Stimulated activated CD8-positive, alpha-beta memory T cell treated with anti-CD3 and anti-CD28 coated beads, Interleukin-12 subunit alpha, Interleukin-12 subunit beta, amount 100 ng/mL, for 4 hours (primary cell): ENCODE results near the gene AKAP17A.
"Not testable (repeated sequence)": the region's sequence is repeated elsewhere in the genome, so short reads cannot be mapped to it uniquely, and the experiment has no call there.

Experiments used
- DNase-seq: peaks from one replicate; pipeline ENCODE4 v3.0.0-alpha.2; 2020; ENCODE audit warnings: low read depth

The AKAP17A gene

DNA sequence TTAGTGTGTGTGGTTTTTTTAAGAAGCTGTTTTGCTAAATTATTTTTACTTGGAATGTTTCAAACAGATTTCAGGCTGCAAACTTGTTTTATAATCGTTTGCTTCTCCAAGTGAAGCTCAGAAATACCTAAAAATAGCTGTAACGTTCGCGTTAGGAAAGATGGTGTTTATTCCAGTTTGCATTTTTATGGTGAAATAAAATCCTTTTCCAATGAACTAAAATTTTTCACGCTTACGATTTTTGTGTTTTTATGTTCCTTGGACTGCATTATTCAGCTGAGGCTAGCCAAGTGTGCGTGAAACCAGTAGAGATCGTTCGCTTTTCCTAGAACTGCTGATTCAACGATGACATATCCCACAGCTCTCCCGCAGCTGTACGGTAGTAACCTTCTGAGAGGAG lies 10.9 kb downstream of the AKAP17A start:
- no peak for DNase-seq

GRCh38 chrX:1606496-1606895 lies 15.1 kb downstream of the AKAP17A start:
- DNase-seq: no peak

GRCh38 chrX:1609311-1609710 lies 17.9 kb downstream of the AKAP17A start:
- DNase-seq: no peak

- no peak for DNase-seq
Measured at GRCh38 chrX:1609762-1610161, 18.4 kb downstream of the AKAP17A start.

DNA sequence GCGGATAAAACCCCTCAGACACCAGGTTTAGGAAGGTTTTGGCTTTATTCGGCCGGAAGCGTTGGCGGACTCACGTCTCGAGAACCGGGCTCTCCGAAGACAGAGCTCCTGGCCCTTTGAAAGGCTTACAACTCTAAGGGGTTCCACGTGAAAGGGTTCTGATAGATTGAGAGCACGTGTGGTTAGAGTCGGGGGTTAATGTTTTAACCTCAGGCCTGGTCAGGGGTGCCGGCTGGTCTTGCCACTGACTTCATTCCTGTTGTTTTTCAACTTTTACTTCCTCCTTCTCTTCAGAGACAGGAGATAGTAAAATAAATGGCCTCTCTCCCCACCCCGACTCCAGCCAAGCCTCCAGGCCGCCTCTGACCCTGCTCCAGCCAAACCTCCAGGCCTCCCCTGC lies 18.8 kb downstream of the AKAP17A start:
- no peak for DNase-seq

- no peak for DNase-seq
Measured at GRCh38 chrX:1610736-1611135, 19.3 kb downstream of the AKAP17A start.

DNA sequence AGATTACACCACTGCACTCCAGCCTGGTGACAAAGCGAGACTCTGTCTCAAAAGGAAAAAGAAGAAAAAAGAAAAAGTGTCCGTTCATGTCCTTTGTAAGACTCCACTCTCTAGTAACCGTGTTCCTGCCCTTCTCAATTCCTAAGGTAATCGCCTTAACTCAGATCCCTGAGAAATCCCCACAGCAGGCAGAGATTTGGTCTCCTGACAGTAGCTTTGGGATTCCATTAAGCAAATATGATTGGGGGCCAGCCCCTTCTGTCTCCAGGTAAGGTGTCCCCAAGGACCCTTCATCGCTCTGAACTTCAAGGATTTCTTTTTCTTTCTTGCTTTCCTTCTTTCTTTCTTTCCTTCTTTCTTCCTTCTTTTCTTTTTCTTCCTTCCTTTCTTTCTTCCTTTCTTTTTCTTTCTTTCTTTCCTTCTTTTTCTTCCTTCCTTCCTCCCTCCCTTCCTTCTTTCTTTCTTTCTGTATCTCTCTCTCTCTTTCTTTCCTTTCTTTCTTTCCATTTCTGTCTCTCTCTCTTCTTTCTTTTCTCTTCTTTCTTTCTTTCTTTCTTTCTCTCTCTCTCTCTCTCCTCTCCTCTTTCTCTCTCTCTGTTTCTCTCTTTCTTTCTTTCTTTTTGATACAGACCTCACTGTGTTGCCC lies 21.4 kb downstream of the AKAP17A start:
- DNase-seq: no peak

DNA sequence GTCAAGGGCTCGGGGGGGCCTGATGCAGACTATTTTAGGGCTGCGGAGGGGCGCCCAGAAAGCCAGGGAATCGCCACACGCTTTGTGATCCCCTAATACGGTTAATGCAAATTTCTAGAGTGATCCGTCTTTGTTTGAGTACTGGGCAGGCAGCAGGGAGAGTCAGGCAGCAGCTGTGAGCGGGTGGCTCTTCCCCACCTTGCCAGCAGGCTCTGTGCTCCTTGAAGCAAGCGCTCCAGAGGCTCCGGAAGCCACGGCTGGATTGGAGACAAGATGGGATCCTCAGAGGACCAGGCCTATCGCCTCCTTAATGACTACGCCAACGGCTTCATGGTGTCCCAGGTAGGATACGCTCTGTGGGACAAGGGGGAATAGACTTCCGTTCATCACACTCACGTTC lies 23.5 kb downstream of the AKAP17A start, which contains the start of gene ASMT:
ASMT (plus strand) TSS at position 133 of the 400 bp plus-strand sequence; CDS start at position 274, 141 bp downstream.
- DNase-seq: no peak

- DNase-seq: no peak
Measured at GRCh38 chrX:1618689-1619088, 27.3 kb downstream of the AKAP17A start.

DNA sequence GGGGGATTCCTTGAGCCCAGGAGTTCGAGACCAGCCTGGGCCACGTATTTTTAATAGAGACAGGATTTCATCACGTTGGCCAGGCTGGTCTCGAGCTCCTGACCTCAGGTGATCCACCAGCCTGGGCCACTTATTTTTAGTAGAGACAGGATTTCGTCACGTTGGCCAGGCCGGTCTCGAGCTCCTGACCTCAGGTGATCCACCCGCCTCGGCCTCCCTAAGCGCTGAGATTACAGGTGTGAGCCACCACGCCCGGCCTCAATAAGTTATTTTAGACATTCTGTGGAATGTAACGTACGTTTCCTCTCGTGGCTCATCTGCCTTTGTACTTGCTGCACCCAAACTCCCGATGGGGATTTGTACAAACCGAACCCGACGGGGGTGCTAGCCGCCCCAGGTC lies 32.3 kb downstream of the AKAP17A start:
- DNase-seq: no peak

DNA sequence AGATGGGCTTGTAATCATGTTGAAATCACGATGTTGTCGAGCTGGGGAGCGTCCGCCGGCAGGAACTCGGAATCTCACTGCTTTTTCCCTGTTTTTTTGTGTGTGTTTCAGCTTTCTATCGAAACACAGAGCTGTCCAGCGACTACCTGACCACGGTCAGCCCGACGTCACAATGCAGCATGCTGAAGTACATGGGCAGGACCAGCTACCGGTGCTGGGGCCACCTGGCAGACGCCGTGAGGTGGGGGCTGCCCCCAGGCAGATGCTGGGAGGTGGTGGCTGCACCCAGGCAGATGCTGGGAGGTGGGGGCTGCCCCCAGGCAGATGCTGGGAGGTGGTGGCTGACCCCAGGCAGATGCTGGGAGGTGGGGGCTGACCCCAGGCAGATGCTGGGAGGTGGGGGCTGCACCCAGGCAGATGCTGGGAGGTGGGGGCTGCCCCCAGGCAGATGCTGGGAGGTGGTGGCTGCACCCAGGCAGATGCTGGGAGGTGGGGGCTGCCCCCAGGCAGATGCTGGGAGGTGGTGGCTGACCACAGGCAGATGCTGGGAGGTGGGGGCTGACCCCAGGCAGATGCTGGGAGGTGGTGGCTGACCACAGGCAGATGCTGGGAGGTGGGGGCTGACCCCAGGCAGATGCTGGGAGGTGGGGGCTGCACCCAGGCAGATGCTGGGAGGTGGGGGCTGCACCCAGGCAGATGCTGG lies 32.9 kb downstream of the AKAP17A start:
- not testable (repeated sequence) for DNase-seq

- not testable (repeated sequence) for DNase-seq
Measured at GRCh38 chrX:1624861-1625215, 33.4 kb downstream of the AKAP17A start.

DNA sequence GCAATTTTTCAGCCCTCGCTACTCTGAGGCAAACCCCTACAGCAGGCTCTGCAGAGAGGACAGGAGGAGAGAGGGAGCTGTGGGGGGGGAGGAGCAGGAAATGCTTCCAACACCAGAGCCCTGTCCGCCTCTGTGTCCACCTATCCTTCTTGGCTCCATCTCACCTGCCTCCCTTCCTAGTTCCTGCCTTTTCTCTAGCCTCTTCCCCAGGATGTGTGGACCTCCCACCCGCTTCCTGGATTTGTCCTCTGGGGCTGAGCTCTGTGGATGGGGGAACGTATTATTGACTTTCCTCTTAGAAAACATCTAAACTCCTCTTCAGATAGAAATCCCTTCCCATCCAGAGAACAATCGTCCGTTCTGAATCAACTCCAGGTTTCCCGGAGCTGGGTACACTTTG lies 37.8 kb downstream of the AKAP17A start:
- no peak for DNase-seq

DNA sequence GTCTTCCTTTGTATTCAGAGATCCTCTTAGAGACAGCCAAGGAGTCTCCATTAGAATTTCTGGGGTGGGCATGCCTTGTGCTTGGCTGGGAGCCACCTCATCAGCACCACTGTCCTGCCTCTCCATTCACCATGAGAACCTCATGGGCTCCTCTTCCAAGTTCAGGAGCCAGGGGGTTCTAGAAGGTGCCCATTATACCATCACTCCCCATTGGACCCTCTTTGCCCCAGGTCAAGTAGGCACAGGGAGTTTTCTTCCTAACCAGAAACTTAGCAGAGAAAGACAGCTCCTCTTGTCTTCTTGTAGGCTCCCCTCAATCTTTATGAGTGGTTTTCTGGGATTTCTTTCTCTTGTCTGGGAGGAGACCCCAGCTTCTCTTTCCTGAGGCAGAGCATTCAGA lies 54.6 kb downstream of the AKAP17A start:
- DNase-seq: no peak

DNA sequence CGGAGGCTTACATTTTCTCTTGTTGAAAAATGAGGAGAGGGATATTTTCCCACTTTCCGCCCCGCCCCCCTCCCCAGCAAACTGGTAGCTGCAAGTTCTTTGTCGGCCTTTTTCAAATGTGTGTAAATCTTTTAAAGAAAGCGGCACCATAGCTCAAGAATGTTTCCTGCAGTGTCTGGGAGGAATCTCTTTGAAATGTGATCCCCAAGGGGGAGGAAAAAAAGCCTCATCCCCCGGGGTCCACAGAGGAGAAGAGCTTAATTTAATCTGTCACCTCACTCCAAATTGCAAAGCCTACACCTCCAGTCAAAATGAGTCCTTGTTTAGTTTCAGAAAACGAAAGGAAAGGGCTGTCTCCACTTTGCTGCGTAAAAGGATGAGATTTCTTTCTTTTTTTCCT lies 58.2 kb downstream of the AKAP17A start:
- no peak for DNase-seq
